Natural killer cell treated with Interleukin-12 subunit alpha and Interleukin-12 subunit beta and Interleukin-15 and Interleukin-18, amount 100 ng/mL, for 72 hours (primary cell): ENCODE data around the gene TBXAS1. TPM values are rescaled to one million over a fixed set of nuclear protein-coding genes. Genes with fewer than 3 reads are reported as not detected.

Source experiments
- ATAC-seq, 2 donors: fragments of 150-1000 bp; cut with Tn5 transposase in 1 of 2; sonication (Bioruptor Pico), chemical (Tn5 transposase) in 1 of 2; 2 replicates each; pipeline ENCODE4 v1.10.0; 2021
- DNase-seq: peaks from one replicate; pipeline ENCODE4 v3.0.0; 2022; ENCODE audit warnings: low spot score
- H3K27ac Mint-ChIP-seq, 2 donors: 1 replicate in 1 of 2; 2 replicates in 1 of 2; pipeline ENCODE4 v1.8.0; 2022; ENCODE audit warnings: mixed read lengths in 2 of 2, mild to moderate bottlenecking in 1 of 2, moderate library complexity in 1 of 2
- H3K27me3 Mint-ChIP-seq, 2 donors: 1 replicate in 1 of 2; 2 replicates in 1 of 2; pipeline ENCODE4 v1.8.0; 2022; ENCODE audit warnings: mixed read lengths in 2 of 2
- H3K36me3 Mint-ChIP-seq: one replicate; pipeline ENCODE4 v1.8.0; 2022; ENCODE audit warnings: mixed read lengths
- H3K4me1 Mint-ChIP-seq, 2 donors: 1 replicate in 1 of 2; 2 replicates in 1 of 2; pipeline ENCODE4 v1.8.0; 2022; ENCODE audit warnings: low read depth in 2 of 2, mixed read lengths in 2 of 2, mild to moderate bottlenecking in 1 of 2
- H3K4me3 Mint-ChIP-seq: one replicate; pipeline ENCODE4 v1.8.0; 2022; ENCODE audit warnings: mixed read lengths
- H3K9me3 Mint-ChIP-seq: 2 replicates; pipeline ENCODE4 v1.8.0; 2022; ENCODE audit warnings: mixed read lengths
- total RNA-seq, 2 donors: library from RNA; stranded (reverse); gene quantifications; one replicate each; pipeline ENCODE4 v1.2.3, GENCODE V29; 2022

The TBXAS1 gene
- total RNA-seq, 2 donors from 2014 or later, result 104 to 130 TPM

GRCh38 chr7:139930286-139930965, 101.4 kb downstream of the TBXAS1 start:
- H3K4me1 Mint-ChIP-seq, result peaks cover 43 to 51% of the 10 kb centered on the region in 2 donors
- no peaks in the 10 kb centered on the region for H3K27me3 Mint-ChIP-seq
- no peak for DNase-seq
- H3K36me3 Mint-ChIP-seq, result peaks cover 39% of the 10 kb centered on the region
- ATAC-seq, result peak in 1 of 2 donors; percentile 44
- peak overlapping the region; percentile 18 for H3K4me3 Mint-ChIP-seq
- no peaks in the 10 kb centered on the region for H3K9me3 Mint-ChIP-seq
- peak overlapping the region; percentile 72 to 90 for H3K27ac Mint-ChIP-seq

- Mint-ChIP-seq H3K27me3 (no peaks in the 10 kb centered on the region), H3K36me3 (peaks cover 36% of the 10 kb centered on the region), H3K4me1 (peaks cover 39 to 47% of the 10 kb centered on the region in 2 donors), H3K4me3 (peak overlapping the region; percentile 18), H3K27ac (peak overlapping the region; percentile 72 to 90), H3K9me3 (no peaks in the 10 kb centered on the region)
- ATAC-seq (peak in 1 of 2 donors; percentile 61), DNase-seq (no peak)
Measured at GRCh38 chr7:139931190-139931934, 102.3 kb downstream of the TBXAS1 start.

- no peak overlapping the region for H3K4me3 Mint-ChIP-seq
- ATAC-seq, result no peak
- peaks cover 35% of the 10 kb centered on the region for H3K36me3 Mint-ChIP-seq
- peaks cover 46 to 53% of the 10 kb centered on the region in 2 donors for H3K4me1 Mint-ChIP-seq
- peak overlapping the region in 1 of 2 donors; percentile 90 for H3K27ac Mint-ChIP-seq
- no peaks in the 10 kb centered on the region for H3K27me3 Mint-ChIP-seq
- H3K9me3 Mint-ChIP-seq, result no peaks in the 10 kb centered on the region
- DNase-seq, result no peak
Measured at GRCh38 chr7:139932531-139932930, 103.5 kb downstream of the TBXAS1 start.

- peak overlapping the region; percentile 27 for H3K4me3 Mint-ChIP-seq
- peak; percentile 43 to 75 for ATAC-seq
- H3K27me3 Mint-ChIP-seq, result no peaks in the 10 kb centered on the region
- H3K4me1 Mint-ChIP-seq, result peaks cover 53 to 58% of the 10 kb centered on the region in 2 donors
- peaks cover 3% of the 10 kb centered on the region for H3K9me3 Mint-ChIP-seq
- DNase-seq, result no peak
- H3K36me3 Mint-ChIP-seq, result peaks cover 21% of the 10 kb centered on the region
- H3K27ac Mint-ChIP-seq, result peak overlapping the region; percentile 57 to 97
Measured at GRCh38 chr7:139936760-139937310, 107.8 kb downstream of the TBXAS1 start.

GRCh38 chr7:139937715-139938114, 108.7 kb downstream of the TBXAS1 start:
- peaks cover 3% of the 10 kb centered on the region for H3K9me3 Mint-ChIP-seq
- DNase-seq (no peak), ATAC-seq (no peak)
- H3K27ac Mint-ChIP-seq, result peak overlapping the region; percentile 57 to 97
- no peaks in the 10 kb centered on the region for H3K27me3 Mint-ChIP-seq
- peaks cover 51 to 63% of the 10 kb centered on the region in 2 donors for H3K4me1 Mint-ChIP-seq
- H3K36me3 Mint-ChIP-seq, result peaks cover 21% of the 10 kb centered on the region
- no peak overlapping the region for H3K4me3 Mint-ChIP-seq

GRCh38 chr7:139940866-139941265, 111.8 kb downstream of the TBXAS1 start:
- H3K4me3 Mint-ChIP-seq, result peak overlapping the region; percentile 55
- peaks cover 75 to 78% of the 10 kb centered on the region in 2 donors for H3K4me1 Mint-ChIP-seq
- peak overlapping the region; percentile 81 to 97 for H3K27ac Mint-ChIP-seq
- no peaks in the 10 kb centered on the region for H3K27me3 Mint-ChIP-seq
- peaks cover 14% of the 10 kb centered on the region for H3K9me3 Mint-ChIP-seq
- DNase-seq, result no peak
- peaks cover 43% of the 10 kb centered on the region for H3K36me3 Mint-ChIP-seq
- ATAC-seq, result peak; percentile 82 to 95

- peak overlapping the region; percentile 55 for H3K4me3 Mint-ChIP-seq
- no peak for DNase-seq
- H3K4me1 Mint-ChIP-seq, result peaks cover 75 to 77% of the 10 kb centered on the region in 2 donors
- peak overlapping the region; percentile 81 to 97 for H3K27ac Mint-ChIP-seq
- peaks cover 43% of the 10 kb centered on the region for H3K36me3 Mint-ChIP-seq
- H3K9me3 Mint-ChIP-seq, result peaks cover 17% of the 10 kb centered on the region
- no peak for ATAC-seq
- H3K27me3 Mint-ChIP-seq, result no peaks in the 10 kb centered on the region
Measured at GRCh38 chr7:139941421-139941820, 112.4 kb downstream of the TBXAS1 start.

- H3K36me3 Mint-ChIP-seq, result peaks cover 45% of the 10 kb centered on the region
- DNase-seq (no peak), ATAC-seq (no peak)
- no peaks in the 10 kb centered on the region for H3K27me3 Mint-ChIP-seq
- peaks cover 75 to 77% of the 10 kb centered on the region in 2 donors for H3K4me1 Mint-ChIP-seq
- no peak overlapping the region for H3K4me3 Mint-ChIP-seq
- peaks cover 20% of the 10 kb centered on the region for H3K9me3 Mint-ChIP-seq
- peak overlapping the region; percentile 81 to 97 for H3K27ac Mint-ChIP-seq
Measured at GRCh38 chr7:139941866-139942265, 112.8 kb downstream of the TBXAS1 start.

- no peak for ATAC-seq
- Mint-ChIP-seq H3K36me3 (peaks cover 49% of the 10 kb centered on the region), H3K27ac (peak overlapping the region; percentile 1 to 97), H3K9me3 (peaks cover 23% of the 10 kb centered on the region), H3K27me3 (no peaks in the 10 kb centered on the region), H3K4me1 (peaks cover 73 to 74% of the 10 kb centered on the region in 2 donors), H3K4me3 (no peak overlapping the region)
- no peak for DNase-seq
Measured at GRCh38 chr7:139942636-139943035, 113.6 kb downstream of the TBXAS1 start.

GRCh38 chr7:139943401-139943800, 114.3 kb downstream of the TBXAS1 start:
- peaks cover 65 to 72% of the 10 kb centered on the region in 2 donors for H3K4me1 Mint-ChIP-seq
- H3K9me3 Mint-ChIP-seq, result peaks cover 22% of the 10 kb centered on the region
- peak overlapping the region; percentile 1 to 97 for H3K27ac Mint-ChIP-seq
- DNase-seq (no peak), ATAC-seq (no peak)
- no peaks in the 10 kb centered on the region for H3K27me3 Mint-ChIP-seq
- H3K4me3 Mint-ChIP-seq, result no peak overlapping the region
- H3K36me3 Mint-ChIP-seq, result peaks cover 46% of the 10 kb centered on the region

- Mint-ChIP-seq H3K36me3 (peaks cover 48% of the 10 kb centered on the region), H3K4me3 (no peak overlapping the region), H3K9me3 (peaks cover 21% of the 10 kb centered on the region), H3K4me1 (peaks cover 59 to 65% of the 10 kb centered on the region in 2 donors), H3K27me3 (no peaks in the 10 kb centered on the region), H3K27ac (peak overlapping the region; percentile 1 to 97)
- ATAC-seq, result no peak
- DNase-seq, result no peak
Measured at GRCh38 chr7:139944248-139944647, 115.2 kb downstream of the TBXAS1 start.

GRCh38 chr7:139946533-139946932, 117.5 kb downstream of the TBXAS1 start:
- Mint-ChIP-seq H3K9me3 (peaks cover 21% of the 10 kb centered on the region), H3K27me3 (no peaks in the 10 kb centered on the region), H3K36me3 (peaks cover 42% of the 10 kb centered on the region), H3K4me1 (peaks cover 42 to 52% of the 10 kb centered on the region in 2 donors), H3K27ac (peak overlapping the region; percentile 54 to 97), H3K4me3 (peak overlapping the region; percentile 15)
- DNase-seq (no peak), ATAC-seq (peak in 1 of 2 donors; percentile 50)

- Mint-ChIP-seq H3K4me1 (peaks cover 39 to 56% of the 10 kb centered on the region in 2 donors), H3K4me3 (no peak overlapping the region), H3K27me3 (no peaks in the 10 kb centered on the region), H3K27ac (peak overlapping the region; percentile 54 to 97), H3K36me3 (peaks cover 42% of the 10 kb centered on the region), H3K9me3 (peaks cover 21% of the 10 kb centered on the region)
- ATAC-seq (no peak), DNase-seq (no peak)
Measured at GRCh38 chr7:139947021-139947420, 118.0 kb downstream of the TBXAS1 start.

GRCh38 chr7:139948167-139948566, 119.1 kb downstream of the TBXAS1 start:
- peak overlapping the region in 1 of 2 donors; percentile 29 for H3K27ac Mint-ChIP-seq
- DNase-seq, result no peak
- H3K9me3 Mint-ChIP-seq, result peaks cover 21% of the 10 kb centered on the region
- H3K4me3 Mint-ChIP-seq, result no peak overlapping the region
- H3K4me1 Mint-ChIP-seq, result peaks cover 30 to 49% of the 10 kb centered on the region in 2 donors
- H3K27me3 Mint-ChIP-seq, result no peaks in the 10 kb centered on the region
- ATAC-seq, result no peak
- peaks cover 43% of the 10 kb centered on the region for H3K36me3 Mint-ChIP-seq
